Measurements from ENCODE around the gene CSF1. TPM values are rescaled to one million over a fixed set of nuclear protein-coding genes. Genes with fewer than 3 reads are reported as not detected.

The CSF1 gene
- polyA plus RNA-seq, 3 donors: 0.11 to 0.69 (median 0.38) TPM

DNA sequence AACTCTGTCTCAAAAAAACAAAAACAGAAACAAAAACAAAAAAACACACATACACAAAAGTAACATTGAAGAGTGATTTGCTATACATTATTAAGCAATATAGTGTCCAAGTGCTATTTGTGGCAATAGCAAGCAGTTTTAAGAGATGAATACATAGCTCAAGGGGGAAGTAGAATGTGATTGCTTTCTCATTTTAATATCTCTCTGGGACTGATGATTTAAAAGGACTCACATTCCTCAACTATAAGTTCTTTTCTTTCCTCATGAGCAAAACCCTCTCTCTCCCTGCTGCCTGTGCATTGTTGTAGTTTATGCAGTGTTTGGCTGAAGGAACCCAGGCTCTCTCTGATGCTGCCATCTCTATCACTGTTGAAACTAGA is 47.0 kb upstream of the CSF1 start:
- Mint-ChIP-seq H3K27ac (peak overlapping the region in 6 of 7 donors; percentile 1 to 84 (median 60)), H3K36me3 (no peaks in the 10 kb centered on the region), H3K27me3 (ENCODE audit: low read depth in 3 of 3) (peaks cover 2 to 8% (median 3%) of the 10 kb centered on the region in 3 donors), H3K9me3 (peaks cover 1 to 8% (median 6%) of the 10 kb centered on the region in 7 donors), H3K4me3 (peak overlapping the region; percentile 18 to 68), H3K4me1 (peaks cover 18% of the 10 kb centered on the region)
- TF ChIP-seq CTCF (IDR thresholded peaks at IDR 0.05): no peak
- Histone ChIP-seq H3K9me3 (replicated peaks in 1 of 2; ENCODE audit: control insufficient read depth in 1 of 2, insufficient read depth in 1 of 2, low read length in 2 of 2) (no peaks in the 10 kb centered on the region), H3K4me2 (replicated peaks; ENCODE audit: extremely low read depth, low read length, poor library complexity, severe bottlenecking) (peak overlapping the region; percentile 19), H3K4me3 (replicated peaks in 1 of 3; ENCODE audit: low read depth in 2 of 3, low read length in 3 of 3) (peak overlapping the region in 1 of 3 experiments; percentile 38), H3K36me3 (replicated peaks in 1 of 2; ENCODE audit: control insufficient read depth in 1 of 2, insufficient read depth in 2 of 2, low read length in 2 of 2) (no peaks in the 10 kb centered on the region), H4K20me1 (ENCODE audit: insufficient read depth, low read length) (no peaks in the 10 kb centered on the region), H3K4me1 (ENCODE audit: control insufficient read depth in 1 of 2, insufficient read depth in 2 of 2, low read length in 2 of 2) (peaks cover 8 to 18% of the 10 kb centered on the region in 2 donors), H2AFZ (ENCODE audit: insufficient read depth, low read depth, low read length, poor library complexity, severe bottlenecking) (no peak overlapping the region), H3K79me2 (ENCODE audit: insufficient read depth, low read length) (no peaks in the 10 kb centered on the region), H3K9ac (ENCODE audit: insufficient read depth, low read length, poor library complexity, severe bottlenecking) (no peak overlapping the region), H3K27ac (ENCODE audit: low read depth in 1 of 2, low read length in 2 of 2) (peak overlapping the region in 1 of 2 donors; percentile 18), H3K27me3 (ENCODE audit: control insufficient read depth in 2 of 2, insufficient read depth in 2 of 2, low read length in 2 of 2) (no peaks in the 10 kb centered on the region)
- peak in 1 of 3 donors; percentile 23 for DNase-seq
- intact Hi-C loops (cut with micrococcal nuclease): loop anchor here (5.0 to 10.0 kb wide), 2 partner anchors 41 to 51 kb away; partner anchors contain the start of gene CSF1 (in 1 of the 2)

GRCh38 chr1:109864047-109864822 is 46.4 kb upstream of the CSF1 start:
- Mint-ChIP-seq H3K9me3 (peaks cover 1 to 8% (median 6%) of the 10 kb centered on the region in 7 donors), H3K27ac (peak overlapping the region; percentile 1 to 84 (median 55)), H3K36me3 (no peaks in the 10 kb centered on the region), H3K4me1 (peaks cover 18% of the 10 kb centered on the region), H3K27me3 (ENCODE audit: low read depth in 3 of 3) (peaks cover 2 to 8% (median 3%) of the 10 kb centered on the region in 3 donors), H3K4me3 (peak overlapping the region; percentile 18 to 68)
- Histone ChIP-seq H3K27me3 (ENCODE audit: control insufficient read depth in 2 of 2, insufficient read depth in 2 of 2, low read length in 2 of 2) (no peaks in the 10 kb centered on the region), H4K20me1 (ENCODE audit: insufficient read depth, low read length) (no peaks in the 10 kb centered on the region), H3K27ac (ENCODE audit: low read depth in 1 of 2, low read length in 2 of 2) (peak overlapping the region in 1 of 2 donors; percentile 18), H2AFZ (ENCODE audit: insufficient read depth, low read depth, low read length, poor library complexity, severe bottlenecking) (no peak overlapping the region), H3K9ac (ENCODE audit: insufficient read depth, low read length, poor library complexity, severe bottlenecking) (no peak overlapping the region), H3K9me3 (replicated peaks in 1 of 2; ENCODE audit: control insufficient read depth in 1 of 2, insufficient read depth in 1 of 2, low read length in 2 of 2) (no peaks in the 10 kb centered on the region), H3K4me2 (replicated peaks; ENCODE audit: extremely low read depth, low read length, poor library complexity, severe bottlenecking) (peak overlapping the region; percentile 19), H3K4me1 (ENCODE audit: control insufficient read depth in 1 of 2, insufficient read depth in 2 of 2, low read length in 2 of 2) (peaks cover 8 to 18% of the 10 kb centered on the region in 2 donors), H3K79me2 (ENCODE audit: insufficient read depth, low read length) (no peaks in the 10 kb centered on the region), H3K4me3 (replicated peaks in 1 of 3; ENCODE audit: low read depth in 2 of 3, low read length in 3 of 3) (peak overlapping the region in 1 of 3 experiments; percentile 38), H3K36me3 (replicated peaks in 1 of 2; ENCODE audit: control insufficient read depth in 1 of 2, insufficient read depth in 2 of 2, low read length in 2 of 2) (no peaks in the 10 kb centered on the region)
- DNase-seq: peak; percentile 29 to 42 (median 38)
- no peak for TF ChIP-seq CTCF (IDR thresholded peaks at IDR 0.05)
- 69% methylated on average over 3 of the region's 5 CpGs for WGBS (ENCODE audit: insufficient coverage)
- intact Hi-C loops (cut with micrococcal nuclease): loop anchor here (5.0 to 10.0 kb wide), 2 partner anchors 42 to 51 kb away; partner anchors contain the start of gene CSF1 (in 1 of the 2)

Data from CD14-positive monocyte (primary cell).